Measurements from ENCODE around the gene PRR35.

Gene PRR35

GRCh38 chr16:521381-522210 lies 38.6 kb upstream of the PRR35 start:
- no peak for DNase-seq
- intact Hi-C loops (cut with DNase I; ENCODE audit: low total_unique reads): no loop called here
- H3K9me3 ChIP-seq: no peaks in the 10 kb centered on the region

GRCh38 chr16:522320-523096 lies 37.7 kb upstream of the PRR35 start:
- H3K4me1 ChIP-seq: peaks cover 0 to 31% (median 20%) of the 10 kb centered on the region in 4 donors
- peaks cover 18 to 40% (median 25%) of the 10 kb centered on the region in 3 donors for H3K36me3 ChIP-seq
- TF ChIP-seq CTCF (IDR thresholded peaks at IDR 0.05): no peak
- no peak overlapping the region for H3K27ac ChIP-seq
- no peak overlapping the region for H3K4me3 ChIP-seq
- H3K27me3 ChIP-seq: no peaks in the 10 kb centered on the region
- H3K9me3 ChIP-seq: no peaks in the 10 kb centered on the region
- no peak for DNase-seq
- intact Hi-C loops (cut with DNase I; ENCODE audit: low total_unique reads): no loop called here

More at GRCh38 chr16:521381-522210, 38.6 kb upstream of the PRR35 start:
- no peak for TF ChIP-seq CTCF (IDR thresholded peaks at IDR 0.05)
- H3K27me3 ChIP-seq: no peaks in the 10 kb centered on the region
- peaks cover 18 to 49% (median 26%) of the 10 kb centered on the region in 3 donors for H3K36me3 ChIP-seq
- H3K4me3 ChIP-seq: no peak overlapping the region
- H3K4me1 ChIP-seq: peaks cover 0 to 28% (median 18%) of the 10 kb centered on the region in 4 donors
- H3K27ac ChIP-seq: no peak overlapping the region

GRCh38 chr16:523097-523741 lies 37.0 kb upstream of the PRR35 start:
- Histone ChIP-seq H3K36me3 (peaks cover 18 to 33% (median 25%) of the 10 kb centered on the region in 3 donors), H3K4me3 (no peak overlapping the region), H3K27ac (no peak overlapping the region), H3K4me1 (peaks cover 0 to 33% (median 21%) of the 10 kb centered on the region in 4 donors), H3K9me3 (no peaks in the 10 kb centered on the region), H3K27me3 (no peaks in the 10 kb centered on the region)
- intact Hi-C loops (cut with DNase I; ENCODE audit: low total_unique reads): no loop called here
- no peak for TF ChIP-seq CTCF (IDR thresholded peaks at IDR 0.05)
- DNase-seq: no peak

- Histone ChIP-seq H3K27ac (no peak overlapping the region), H3K9me3 (no peaks in the 10 kb centered on the region), H3K4me3 (no peak overlapping the region), H3K27me3 (no peaks in the 10 kb centered on the region), H3K36me3 (peaks cover 9 to 22% (median 17%) of the 10 kb centered on the region in 3 donors), H3K4me1 (peaks cover 0 to 45% (median 33%) of the 10 kb centered on the region in 4 donors)
- no peak for TF ChIP-seq CTCF (IDR thresholded peaks at IDR 0.05)
- DNase-seq: no peak
- intact Hi-C loops (cut with DNase I; ENCODE audit: low total_unique reads): no loop called here
These were observed 35.7 kb upstream of the PRR35 start for GRCh38 chr16:524274-525040.

- Histone ChIP-seq H3K4me3 (no peak overlapping the region), H3K36me3 (peaks cover 5 to 21% (median 10%) of the 10 kb centered on the region in 3 donors), H3K4me1 (peaks cover 0 to 52% (median 38%) of the 10 kb centered on the region in 4 donors), H3K9me3 (no peaks in the 10 kb centered on the region), H3K27ac (peak overlapping the region in 1 of 2 donors; percentile 96), H3K27me3 (no peaks in the 10 kb centered on the region)
- TF ChIP-seq CTCF (IDR thresholded peaks at IDR 0.05): no peak
- intact Hi-C loops (cut with DNase I; ENCODE audit: low total_unique reads): no loop called here
- DNase-seq: no peak
These were observed 35.1 kb upstream of the PRR35 start for GRCh38 chr16:525123-525519.
